Measurements from ENCODE around the gene PHAF1. TPM values are rescaled to one million over a fixed set of nuclear protein-coding genes. Genes with fewer than 3 reads are reported as not detected.

The PHAF1 gene
- total and polyA plus RNA-seq, 4 donors: 26.6 to 42.4 (median 28.4) TPM

DNA sequence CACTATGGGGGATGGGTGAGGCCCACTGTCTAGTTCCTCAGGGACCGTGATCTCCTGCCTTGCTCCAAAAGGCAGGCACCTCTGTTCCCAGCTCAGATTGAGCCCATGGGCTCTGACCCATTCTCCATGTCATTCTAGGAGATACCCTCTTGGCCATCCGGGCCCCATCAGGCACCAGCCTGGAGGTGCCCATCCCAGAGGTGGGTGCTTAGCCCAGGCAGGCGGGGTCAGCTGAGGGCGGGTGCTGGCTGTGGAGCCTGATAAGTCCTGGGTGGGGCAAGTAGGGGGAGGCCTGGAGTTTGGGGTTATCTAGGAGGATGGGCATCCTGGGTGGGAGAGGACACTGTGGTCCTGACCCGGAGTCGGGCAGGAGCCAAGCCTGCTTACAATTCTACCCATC is 84.5 kb downstream of the PHAF1 start (continued):
- TF ChIP-seq, protein P1, sequence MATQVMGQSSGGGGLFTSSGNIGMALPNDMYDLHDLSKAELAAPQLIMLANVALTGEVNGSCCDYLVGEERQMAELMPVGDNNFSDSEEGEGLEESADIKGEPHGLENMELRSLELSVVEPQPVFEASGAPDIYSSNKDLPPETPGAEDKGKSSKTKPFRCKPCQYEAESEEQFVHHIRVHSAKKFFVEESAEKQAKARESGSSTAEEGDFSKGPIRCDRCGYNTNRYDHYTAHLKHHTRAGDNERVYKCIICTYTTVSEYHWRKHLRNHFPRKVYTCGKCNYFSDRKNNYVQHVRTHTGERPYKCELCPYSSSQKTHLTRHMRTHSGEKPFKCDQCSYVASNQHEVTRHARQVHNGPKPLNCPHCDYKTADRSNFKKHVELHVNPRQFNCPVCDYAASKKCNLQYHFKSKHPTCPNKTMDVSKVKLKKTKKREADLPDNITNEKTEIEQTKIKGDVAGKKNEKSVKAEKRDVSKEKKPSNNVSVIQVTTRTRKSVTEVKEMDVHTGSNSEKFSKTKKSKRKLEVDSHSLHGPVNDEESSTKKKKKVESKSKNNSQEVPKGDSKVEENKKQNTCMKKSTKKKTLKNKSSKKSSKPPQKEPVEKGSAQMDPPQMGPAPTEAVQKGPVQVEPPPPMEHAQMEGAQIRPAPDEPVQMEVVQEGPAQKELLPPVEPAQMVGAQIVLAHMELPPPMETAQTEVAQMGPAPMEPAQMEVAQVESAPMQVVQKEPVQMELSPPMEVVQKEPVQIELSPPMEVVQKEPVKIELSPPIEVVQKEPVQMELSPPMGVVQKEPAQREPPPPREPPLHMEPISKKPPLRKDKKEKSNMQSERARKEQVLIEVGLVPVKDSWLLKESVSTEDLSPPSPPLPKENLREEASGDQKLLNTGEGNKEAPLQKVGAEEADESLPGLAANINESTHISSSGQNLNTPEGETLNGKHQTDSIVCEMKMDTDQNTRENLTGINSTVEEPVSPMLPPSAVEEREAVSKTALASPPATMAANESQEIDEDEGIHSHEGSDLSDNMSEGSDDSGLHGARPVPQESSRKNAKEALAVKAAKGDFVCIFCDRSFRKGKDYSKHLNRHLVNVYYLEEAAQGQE (IDR thresholded peaks at IDR 0.05): no peak
- no peak for TF ChIP-seq JUND (IDR thresholded peaks at IDR 0.05)
- no peak for TF ChIP-seq HNF4G (IDR thresholded peaks at IDR 0.05)
- no peak for TF ChIP-seq NR2F2 (IDR thresholded peaks at IDR 0.05)
- TF ChIP-seq EGR1 (IDR thresholded peaks at IDR 0.05; ENCODE audit: low read depth in 2 of 2): no peak
- no peak for TF ChIP-seq FOXA2 (IDR thresholded peaks at IDR 0.05)
- TF ChIP-seq RAD21 (IDR thresholded peaks at IDR 0.05): no peak

DNA sequence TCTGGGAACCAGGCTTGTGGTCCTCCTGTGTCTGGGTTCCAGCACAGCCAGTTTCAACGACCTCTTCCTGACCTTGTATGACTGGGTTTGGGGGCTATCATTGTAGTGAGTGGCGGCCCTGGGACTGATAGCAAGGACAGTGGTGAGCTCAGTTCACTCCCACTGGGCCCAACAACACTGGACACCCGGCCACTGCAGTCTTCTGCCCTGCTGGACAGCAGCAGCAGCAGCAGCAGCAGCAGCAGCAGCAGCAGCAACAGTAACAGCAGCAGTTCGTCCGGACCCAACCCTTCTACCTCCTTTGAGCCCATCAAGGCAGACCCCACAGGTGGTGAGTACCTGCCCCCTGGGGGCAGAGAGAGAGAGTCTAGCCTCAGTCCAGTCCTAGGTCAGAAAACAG is 85.9 kb downstream of the PHAF1 start:
- Histone ChIP-seq H3K9me3 (ENCODE audit: control insufficient read depth in 4 of 4, low read length in 3 of 4) (no peaks in the 10 kb centered on the region), H3K4me1 (ENCODE audit: control insufficient read depth in 4 of 4, insufficient read depth in 4 of 4, low read length in 3 of 4) (peaks cover 8 to 42% (median 28%) of the 10 kb centered on the region in 4 donors), H3K4me3 (ENCODE audit: low read depth in 1 of 3, low read length in 3 of 3) (no peak overlapping the region), H3K27ac (ENCODE audit: low read depth in 1 of 2, low read length in 2 of 2) (no peak overlapping the region), H3K27me3 (ENCODE audit: control insufficient read depth in 4 of 4, insufficient read depth in 4 of 4, low read length in 3 of 4) (no peaks in the 10 kb centered on the region), H3K9ac (ENCODE audit: low read depth in 1 of 2, low read length in 2 of 2) (no peak overlapping the region), H3K36me3 (ENCODE audit: control insufficient read depth in 4 of 4, insufficient read depth in 3 of 4, low read depth in 1 of 4, low read length in 3 of 4) (peaks cover 11 to 42% (median 27%) of the 10 kb centered on the region in 4 donors)
- TF ChIP-seq, protein P2, sequence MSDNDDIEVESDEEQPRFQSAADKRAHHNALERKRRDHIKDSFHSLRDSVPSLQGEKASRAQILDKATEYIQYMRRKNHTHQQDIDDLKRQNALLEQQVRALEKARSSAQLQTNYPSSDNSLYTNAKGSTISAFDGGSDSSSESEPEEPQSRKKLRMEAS (IDR thresholded peaks at IDR 0.05): no peak
- TF ChIP-seq HNF4G (IDR thresholded peaks at IDR 0.05) (no peak), GABPA (IDR thresholded peaks at IDR 0.05 in 1 of 2, conservative IDR thresholded peaks at IDR 0.05 in 1 of 2) (no peak), HNF4A (conservative IDR thresholded peaks at IDR 0.05) (no peak), RXRA (IDR thresholded peaks at IDR 0.05) (no peak), FOXA2 (IDR thresholded peaks at IDR 0.05) (no peak), YY1 (IDR thresholded peaks at IDR 0.05) (no peak), RAD21 (IDR thresholded peaks at IDR 0.05) (no peak), TAF1 (conservative IDR thresholded peaks at IDR 0.05) (no peak), JUND (IDR thresholded peaks at IDR 0.05) (no peak)
- TF ChIP-seq, protein P1 (IDR thresholded peaks at IDR 0.05): no peak
- TF ChIP-seq, protein P3, sequence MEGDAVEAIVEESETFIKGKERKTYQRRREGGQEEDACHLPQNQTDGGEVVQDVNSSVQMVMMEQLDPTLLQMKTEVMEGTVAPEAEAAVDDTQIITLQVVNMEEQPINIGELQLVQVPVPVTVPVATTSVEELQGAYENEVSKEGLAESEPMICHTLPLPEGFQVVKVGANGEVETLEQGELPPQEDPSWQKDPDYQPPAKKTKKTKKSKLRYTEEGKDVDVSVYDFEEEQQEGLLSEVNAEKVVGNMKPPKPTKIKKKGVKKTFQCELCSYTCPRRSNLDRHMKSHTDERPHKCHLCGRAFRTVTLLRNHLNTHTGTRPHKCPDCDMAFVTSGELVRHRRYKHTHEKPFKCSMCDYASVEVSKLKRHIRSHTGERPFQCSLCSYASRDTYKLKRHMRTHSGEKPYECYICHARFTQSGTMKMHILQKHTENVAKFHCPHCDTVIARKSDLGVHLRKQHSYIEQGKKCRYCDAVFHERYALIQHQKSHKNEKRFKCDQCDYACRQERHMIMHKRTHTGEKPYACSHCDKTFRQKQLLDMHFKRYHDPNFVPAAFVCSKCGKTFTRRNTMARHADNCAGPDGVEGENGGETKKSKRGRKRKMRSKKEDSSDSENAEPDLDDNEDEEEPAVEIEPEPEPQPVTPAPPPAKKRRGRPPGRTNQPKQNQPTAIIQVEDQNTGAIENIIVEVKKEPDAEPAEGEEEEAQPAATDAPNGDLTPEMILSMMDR (IDR thresholded peaks at IDR 0.05; ENCODE audit: low read depth, low read length, missing input control): no peak
- WGBS: 85% methylated on average over 5 of the region's 5 CpGs
- no peak for DNase-seq (ENCODE audit: low spot score)
